RCC 7860 (cell line): ENCODE results near the gene IFI44.

ENCODE experiments used
- DNase-seq: peaks from one replicate; pipeline ENCODE4 v3.0.0-alpha.2; 2015; ENCODE audit warnings: low spot score
- FAIRE-seq: peaks from 2 replicates; lab custom pipeline; 2012; peaks lifted over from hg19 to GRCh38; lab: Jason Lieb, UNC

Gene IFI44

DNA sequence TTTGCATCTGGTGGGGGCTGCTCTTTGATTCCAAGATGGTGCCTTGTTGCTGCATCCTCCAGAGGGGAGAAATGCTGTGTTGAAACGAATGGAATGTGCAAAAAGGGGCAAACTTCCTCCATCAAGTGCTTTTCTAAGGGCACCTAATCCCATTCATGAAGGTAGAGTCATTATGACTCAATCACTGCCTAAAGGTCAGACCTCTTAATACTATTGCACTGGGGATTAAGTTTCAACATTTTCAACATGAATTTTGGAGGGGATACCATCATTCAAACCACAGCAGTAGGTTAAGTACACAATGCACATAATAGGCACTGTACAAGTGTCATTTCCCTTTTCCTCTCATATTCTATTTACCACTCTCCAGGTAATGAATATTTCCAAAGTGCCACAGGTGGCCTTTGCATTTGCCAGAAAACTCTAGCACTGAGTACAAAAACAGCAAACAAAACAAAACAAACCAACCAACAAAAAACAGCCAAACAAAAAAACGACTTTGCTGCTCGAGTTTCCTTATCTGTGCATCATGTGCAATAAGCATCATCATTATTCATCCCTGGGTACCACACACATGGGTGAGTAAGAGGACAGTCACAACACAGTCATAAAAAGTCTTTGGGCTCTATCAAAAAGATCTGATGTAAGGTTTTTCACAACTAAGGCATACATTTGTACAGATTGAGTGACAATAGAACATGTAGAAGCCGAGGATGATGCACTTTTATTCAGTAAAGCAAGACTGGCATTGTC, 42.5 kb downstream of the IFI44 start:
- DNase-seq (peak; percentile 86), FAIRE-seq (peak; percentile 86)

DNA sequence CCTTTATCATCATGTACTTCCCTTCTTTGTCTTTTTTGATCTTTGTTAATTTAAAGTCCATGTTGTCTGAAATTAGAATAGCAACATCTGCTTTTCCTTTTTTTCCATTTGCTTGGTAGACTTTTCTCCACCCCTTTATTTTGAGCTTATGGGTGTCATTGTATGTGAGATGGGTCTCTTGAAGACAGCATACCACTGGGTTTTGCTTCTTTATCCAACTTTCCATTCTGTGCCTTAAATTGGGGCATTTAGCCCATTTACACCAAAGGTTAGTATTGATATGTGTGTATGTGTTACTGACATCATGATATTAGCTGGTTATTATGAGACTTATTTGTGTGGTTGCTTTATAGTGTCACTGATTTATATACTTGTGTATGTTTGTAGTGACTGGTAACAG, 50.2 kb downstream of the IFI44 start:
- no peak for FAIRE-seq

DNA sequence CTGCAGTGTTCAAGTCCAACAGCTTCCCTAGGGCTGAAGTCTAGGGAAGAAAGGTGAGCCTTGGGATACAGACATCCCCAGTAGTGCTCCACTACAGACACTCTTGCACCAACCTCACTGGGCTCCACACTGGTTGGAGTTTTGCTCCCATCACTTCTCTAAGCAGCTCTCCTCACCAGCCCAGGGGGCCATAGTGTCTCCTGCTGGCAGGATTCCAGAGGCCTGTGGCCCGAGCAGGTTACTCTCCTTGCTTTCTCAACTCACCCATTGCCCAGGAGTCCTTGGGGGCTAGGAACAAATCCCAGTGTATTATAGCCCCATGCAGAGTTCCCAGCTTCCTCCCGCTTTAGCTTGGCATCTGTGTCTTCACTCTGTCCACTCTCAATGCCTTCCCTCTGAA, 52.8 kb downstream of the IFI44 start:
- FAIRE-seq, result no peak

More for the DNA sequence above, 50.2 kb downstream of the IFI44 start:
- no peak for DNase-seq

GRCh38 chr1:78703806-78704205, 54.2 kb downstream of the IFI44 start:
- FAIRE-seq (no peak), DNase-seq (no peak)

More for the DNA sequence above, 52.8 kb downstream of the IFI44 start:
- no peak for DNase-seq

DNA sequence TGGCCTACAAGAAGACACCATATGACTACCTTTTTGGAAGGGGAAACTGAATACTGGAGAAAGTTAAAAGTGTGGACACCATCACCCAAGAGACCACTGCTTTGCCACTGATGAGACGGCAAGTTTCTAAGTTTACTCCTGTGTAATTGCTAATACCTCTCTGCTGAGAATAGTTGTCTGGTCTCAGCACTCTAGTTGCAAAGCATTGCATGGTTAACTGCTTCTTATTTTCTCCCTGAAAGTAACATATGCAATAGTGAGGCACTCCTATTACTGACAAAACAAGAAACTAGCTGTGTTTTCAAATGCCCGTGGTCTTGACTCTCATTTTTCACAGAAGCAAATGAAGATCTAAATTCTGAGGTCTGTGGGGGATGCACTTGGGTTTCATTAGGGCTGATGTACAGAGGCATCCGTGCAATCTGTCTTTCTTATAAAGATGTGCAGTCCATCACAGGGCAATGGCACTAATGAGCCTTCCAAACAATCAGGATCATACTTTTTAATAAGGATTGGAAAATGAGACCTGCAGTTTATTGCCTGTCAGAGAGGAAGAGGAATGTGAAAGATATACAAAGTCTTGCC, 62.9 kb downstream of the IFI44 start:
- FAIRE-seq, result no peak
- no peak for DNase-seq

- FAIRE-seq (no peak), DNase-seq (no peak)
These were observed 63.7 kb downstream of the IFI44 start for GRCh38 chr1:78713297-78713696.
